Activated T-cell treated with anti-CD3 and anti-CD28 coated beads, Interleukin-2, amount 50 U/mL, for 4 hours (primary cell): ENCODE data around the gene NUDT9. TPM values are rescaled to one million over a fixed set of nuclear protein-coding genes. Genes with fewer than 3 reads are reported as not detected.

ENCODE experiments used
- ATAC-seq, 2 donors: fragments of 200-7000 bp; cut with Tn5 transposase; one replicate each; pipeline ENCODE4 v1.10.0; 2021
- DNase-seq: peaks from one replicate; pipeline ENCODE4 v3.0.0-alpha.2; 2020
- H3K27me3 Mint-ChIP-seq: one replicate; pipeline ENCODE4 v1.8.0; 2021; ENCODE audit warnings: low read depth, mixed read lengths
- H3K36me3 Mint-ChIP-seq: one replicate; pipeline ENCODE4 v1.8.0; 2022; ENCODE audit warnings: mixed read lengths; ENCODE audit not compliant: insufficient read depth
- H3K4me1 Mint-ChIP-seq: one replicate; pipeline ENCODE4 v1.8.0; 2021; ENCODE audit warnings: low read depth, mixed read lengths
- H3K4me3 Mint-ChIP-seq: one replicate; pipeline ENCODE4 v1.8.0; 2021; ENCODE audit warnings: mild to moderate bottlenecking, moderate library complexity, mixed read lengths
- H3K9me3 Mint-ChIP-seq: one replicate; pipeline ENCODE4 v1.8.0; 2021; ENCODE audit warnings: mixed read lengths
- total RNA-seq, 3 donors: library from RNA; stranded (reverse); gene quantifications; one replicate each; pipeline ENCODE4 v1.2.1, GENCODE V29; 2021

Gene NUDT9
- total RNA-seq, 3 donors from 2014 or later, result 15.9 to 21.0 (median 16.6) TPM

DNA sequence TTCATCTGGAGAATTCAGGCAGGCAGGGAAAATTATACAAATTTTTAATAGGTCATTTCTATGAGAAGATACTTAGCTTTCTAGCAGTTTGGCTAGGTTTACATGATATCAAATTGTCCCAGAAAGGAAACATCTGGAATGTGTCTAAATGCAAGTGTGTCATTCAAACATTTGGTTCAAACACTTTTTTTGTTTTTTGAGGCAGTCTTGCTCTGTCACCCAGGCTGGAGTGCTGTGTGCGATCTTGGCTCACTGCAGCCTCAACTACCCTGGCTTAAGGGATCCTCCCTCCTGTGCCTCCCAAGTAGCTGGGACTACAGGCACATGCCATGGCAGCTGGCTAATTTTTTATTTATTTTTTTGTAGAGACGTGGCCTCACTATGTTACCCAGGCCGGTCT is 75.2 kb downstream of the NUDT9 start:
- H3K4me3 Mint-ChIP-seq, result no peak overlapping the region
- H3K27me3 Mint-ChIP-seq, result no peaks in the 10 kb centered on the region
- H3K9me3 Mint-ChIP-seq, result no peaks in the 10 kb centered on the region
- peaks cover 9% of the 10 kb centered on the region for H3K4me1 Mint-ChIP-seq
- no peaks in the 10 kb centered on the region for H3K36me3 Mint-ChIP-seq
- DNase-seq, result no peak
- no peak for ATAC-seq

DNA sequence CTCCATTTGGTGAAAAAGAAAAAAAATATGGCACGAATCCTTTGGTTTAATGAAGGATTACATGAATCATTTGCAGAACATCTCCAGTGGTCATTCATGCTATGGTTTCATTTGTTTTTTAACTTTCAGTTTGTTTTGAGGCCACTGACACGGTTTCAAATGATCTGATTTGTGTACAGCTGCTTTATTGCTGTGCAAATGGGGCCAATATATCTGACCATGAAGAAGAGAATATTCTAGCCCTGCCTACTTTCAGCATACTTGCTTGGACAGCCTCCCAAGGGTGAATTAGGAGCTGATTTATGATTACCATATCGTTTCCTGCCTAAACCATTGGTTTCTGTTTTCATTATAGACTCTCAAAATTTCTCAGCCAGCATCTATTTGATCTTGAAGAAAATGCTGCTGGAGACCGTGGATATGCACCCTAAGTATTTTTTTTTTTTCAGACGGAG is 76.1 kb downstream of the NUDT9 start:
- Mint-ChIP-seq H3K4me1 (peaks cover 9% of the 10 kb centered on the region), H3K9me3 (no peaks in the 10 kb centered on the region), H3K4me3 (peak overlapping the region; percentile 4), H3K27me3 (no peaks in the 10 kb centered on the region), H3K36me3 (no peaks in the 10 kb centered on the region)
- DNase-seq (no peak), ATAC-seq (no peak)

DNA sequence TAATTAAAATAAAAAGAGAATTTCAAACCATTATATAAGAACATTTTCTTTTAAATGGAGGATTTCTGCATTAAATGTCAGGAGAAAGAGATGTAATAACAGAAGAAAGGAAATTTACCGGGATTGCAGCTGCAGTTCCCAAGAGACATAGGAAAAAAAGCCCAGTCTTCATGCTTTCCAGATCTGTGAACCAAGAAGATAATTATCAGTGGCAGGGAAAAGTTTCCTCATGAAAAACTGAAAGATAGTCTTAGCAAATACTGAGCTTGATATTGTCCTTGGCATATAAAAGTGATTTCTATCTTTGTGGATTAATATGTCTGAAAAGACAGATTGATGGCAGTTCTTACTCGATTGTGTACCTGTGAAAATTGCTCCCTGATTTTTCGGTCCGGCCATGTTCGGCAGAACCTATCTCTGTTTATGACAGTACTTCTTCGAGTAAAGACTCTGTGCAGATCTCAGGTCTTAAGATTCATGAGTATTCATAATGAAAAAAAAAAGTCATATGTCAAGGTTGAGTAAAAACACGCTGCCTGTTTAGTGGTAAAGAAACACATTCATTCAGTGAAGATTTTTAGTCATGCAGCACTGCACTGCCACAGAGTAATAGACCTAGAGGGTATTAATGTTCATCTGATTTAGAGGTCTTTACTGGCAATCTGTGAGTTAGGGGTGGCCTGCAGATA is 77.2 kb downstream of the NUDT9 start:
- DNase-seq (no peak), ATAC-seq (peak; percentile 57 to 78)
- Mint-ChIP-seq H3K4me1 (peaks cover 9% of the 10 kb centered on the region), H3K9me3 (no peaks in the 10 kb centered on the region), H3K4me3 (no peak overlapping the region), H3K36me3 (no peaks in the 10 kb centered on the region), H3K27me3 (no peaks in the 10 kb centered on the region)

DNA sequence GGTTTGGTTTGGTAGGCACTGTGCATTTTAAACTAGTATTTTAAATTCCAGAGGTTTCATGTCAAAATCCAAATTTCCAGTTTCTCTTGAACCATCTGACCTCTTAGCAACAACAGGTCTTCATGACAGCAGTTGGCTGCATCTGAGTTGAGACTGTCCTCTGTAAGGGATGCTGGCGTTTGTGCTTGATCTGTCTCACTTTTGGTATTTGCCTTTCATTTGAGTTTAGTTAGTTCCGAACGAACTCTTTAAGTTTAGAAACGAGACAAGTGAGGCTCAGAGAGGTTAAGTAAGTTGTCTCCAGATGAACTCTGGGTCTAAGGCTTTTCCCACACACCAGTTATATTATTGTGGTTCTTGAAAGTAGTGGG is 77.7 kb downstream of the NUDT9 start:
- peaks cover 9% of the 10 kb centered on the region for H3K4me1 Mint-ChIP-seq
- H3K27me3 Mint-ChIP-seq, result no peaks in the 10 kb centered on the region

GRCh38 chr4:87502580-87503238 is 80.3 kb downstream of the NUDT9 start:
- no peak overlapping the region for H3K4me3 Mint-ChIP-seq

More for the DNA sequence above, 77.7 kb downstream of the NUDT9 start:
- Mint-ChIP-seq H3K36me3 (no peaks in the 10 kb centered on the region), H3K4me3 (no peak overlapping the region), H3K9me3 (no peaks in the 10 kb centered on the region)
- no peak for DNase-seq
- peak in 1 of 2 donors; percentile 32 for ATAC-seq

GRCh38 chr4:87505862-87506261 is 83.5 kb downstream of the NUDT9 start:
- H3K4me3 Mint-ChIP-seq, result no peak overlapping the region
- ATAC-seq (no peak), DNase-seq (no peak)
- H3K9me3 Mint-ChIP-seq, result no peaks in the 10 kb centered on the region
- H3K27me3 Mint-ChIP-seq, result no peaks in the 10 kb centered on the region
- no peaks in the 10 kb centered on the region for H3K4me1 Mint-ChIP-seq
- H3K36me3 Mint-ChIP-seq, result no peaks in the 10 kb centered on the region

More at GRCh38 chr4:87502580-87503238, 80.3 kb downstream of the NUDT9 start:
- H3K27me3 Mint-ChIP-seq, result no peaks in the 10 kb centered on the region
- peaks cover 9% of the 10 kb centered on the region for H3K4me1 Mint-ChIP-seq
- no peaks in the 10 kb centered on the region for H3K36me3 Mint-ChIP-seq
- ATAC-seq (no peak), DNase-seq (no peak)
- no peaks in the 10 kb centered on the region for H3K9me3 Mint-ChIP-seq

- no peak overlapping the region for H3K4me3 Mint-ChIP-seq
- H3K9me3 Mint-ChIP-seq, result no peaks in the 10 kb centered on the region
- no peak for DNase-seq
- peaks cover 4% of the 10 kb centered on the region for H3K27me3 Mint-ChIP-seq
- H3K4me1 Mint-ChIP-seq, result no peaks in the 10 kb centered on the region
- no peaks in the 10 kb centered on the region for H3K36me3 Mint-ChIP-seq
- ATAC-seq, result no peak
Observed at GRCh38 chr4:87506974-87507701, 84.8 kb downstream of the NUDT9 start.

Other genes with a start within 250 kb of the NUDT9 start
- gene KLHL8, start 202.0 kb upstream of the NUDT9 start, total RNA-seq, result 10 to 100 TPM; 16.4 to 23.0 (median 18.9) TPM
- not detected for gene HSD17B13, start 99.7 kb upstream of the NUDT9 start, total RNA-seq
- 1 to 10 TPM; 5.3 to 8.9 (median 7.4) TPM for gene HSD17B11, start 31.4 kb upstream of the NUDT9 start, total RNA-seq
- gene SPARCL1, start 106.8 kb downstream of the NUDT9 start, total RNA-seq, result under 1 TPM; 0.30 to 0.53 (median 0.49) TPM
- not detected for gene DSPP, start 186.0 kb downstream of the NUDT9 start, total RNA-seq
- gene DMP1, start 227.7 kb downstream of the NUDT9 start, total RNA-seq, result not detected